ENCODE data around the gene MARCHF10.
A peak's percentile ranks its signal among the peaks of the same experiment; 100 is the strongest.
"Not testable (repeated sequence)": the region's sequence is repeated elsewhere in the genome, so short reads cannot be mapped to it uniquely, and the experiment has no call there.

Gene MARCHF10, protein sequence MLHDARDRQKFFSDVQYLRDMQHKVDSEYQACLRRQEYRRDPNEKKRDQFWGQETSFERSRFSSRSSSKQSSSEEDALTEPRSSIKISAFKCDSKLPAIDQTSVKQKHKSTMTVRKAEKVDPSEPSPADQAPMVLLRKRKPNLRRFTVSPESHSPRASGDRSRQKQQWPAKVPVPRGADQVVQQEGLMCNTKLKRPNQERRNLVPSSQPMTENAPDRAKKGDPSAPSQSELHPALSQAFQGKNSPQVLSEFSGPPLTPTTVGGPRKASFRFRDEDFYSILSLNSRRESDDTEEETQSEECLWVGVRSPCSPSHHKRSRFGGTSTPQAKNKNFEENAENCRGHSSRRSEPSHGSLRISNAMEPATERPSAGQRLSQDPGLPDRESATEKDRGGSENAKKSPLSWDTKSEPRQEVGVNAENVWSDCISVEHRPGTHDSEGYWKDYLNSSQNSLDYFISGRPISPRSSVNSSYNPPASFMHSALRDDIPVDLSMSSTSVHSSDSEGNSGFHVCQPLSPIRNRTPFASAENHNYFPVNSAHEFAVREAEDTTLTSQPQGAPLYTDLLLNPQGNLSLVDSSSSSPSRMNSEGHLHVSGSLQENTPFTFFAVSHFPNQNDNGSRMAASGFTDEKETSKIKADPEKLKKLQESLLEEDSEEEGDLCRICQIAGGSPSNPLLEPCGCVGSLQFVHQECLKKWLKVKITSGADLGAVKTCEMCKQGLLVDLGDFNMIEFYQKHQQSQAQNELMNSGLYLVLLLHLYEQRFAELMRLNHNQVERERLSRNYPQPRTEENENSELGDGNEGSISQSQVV

DNA sequence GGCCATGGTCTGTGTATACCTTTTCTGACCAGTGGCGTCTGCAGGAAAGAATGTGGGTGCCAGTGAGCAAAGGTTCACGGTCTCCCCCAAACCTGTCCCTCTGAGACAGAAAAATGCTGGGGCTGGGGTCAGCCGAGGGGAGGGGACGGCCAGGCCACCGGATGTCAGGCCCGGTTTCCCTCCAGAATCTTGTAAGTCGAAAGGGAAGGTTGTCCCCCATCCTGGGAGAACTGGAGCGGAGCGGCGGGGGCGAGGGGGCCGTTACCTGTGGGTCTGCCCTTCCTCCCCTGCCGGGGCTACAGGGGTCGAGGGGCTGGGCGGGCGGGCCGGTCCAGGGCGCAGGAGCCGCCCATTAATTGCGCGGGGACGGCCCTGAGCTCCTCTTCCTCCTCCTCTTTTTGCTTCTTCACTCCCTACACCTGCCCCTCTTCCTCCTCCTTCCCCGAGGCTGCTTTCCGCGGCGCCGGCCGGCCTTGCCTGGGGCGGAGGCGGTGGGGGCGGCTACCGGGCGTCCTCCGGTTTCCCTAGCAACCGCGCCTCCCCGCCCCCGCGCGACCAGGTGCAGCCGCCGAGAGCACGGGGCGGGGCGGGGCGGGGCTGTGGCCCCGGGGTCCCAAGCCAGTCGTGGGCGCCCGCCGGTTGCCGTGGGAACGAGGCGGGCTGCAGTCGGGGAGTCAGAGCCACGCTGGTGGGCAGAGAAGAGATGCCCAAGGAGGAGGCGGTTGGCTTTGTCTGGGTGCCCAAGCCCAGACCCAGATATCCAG lies at the start of gene MARCHF10:
Gene MARCHF10 (minus strand): TSS at position 503 of the 764 bp plus-strand sequence. CDS start 6,579 bp downstream, outside the sequence.
- peak; percentile 84 for DNase-seq

DNA sequence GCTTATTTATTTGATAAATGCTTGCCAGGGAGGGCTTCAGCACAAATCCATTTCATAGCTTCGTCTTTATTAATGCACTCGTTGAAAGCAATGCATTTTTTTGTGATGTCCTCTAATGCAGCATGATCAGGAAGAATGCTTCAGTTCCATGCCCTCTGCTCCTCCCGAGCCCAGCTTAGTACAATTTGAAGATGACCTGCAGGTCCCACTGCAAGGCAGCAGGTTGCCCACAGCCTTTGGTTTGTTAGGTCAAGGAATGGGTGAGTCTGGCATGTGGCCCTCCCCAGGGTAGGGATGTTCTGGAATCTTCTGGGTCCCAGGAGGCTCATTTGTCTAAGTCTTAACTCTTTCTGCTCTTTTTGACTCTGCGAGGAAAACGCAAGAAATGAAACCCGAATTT lies 49.4 kb upstream of the MARCHF10 start:
- no peak for DNase-seq

DNA sequence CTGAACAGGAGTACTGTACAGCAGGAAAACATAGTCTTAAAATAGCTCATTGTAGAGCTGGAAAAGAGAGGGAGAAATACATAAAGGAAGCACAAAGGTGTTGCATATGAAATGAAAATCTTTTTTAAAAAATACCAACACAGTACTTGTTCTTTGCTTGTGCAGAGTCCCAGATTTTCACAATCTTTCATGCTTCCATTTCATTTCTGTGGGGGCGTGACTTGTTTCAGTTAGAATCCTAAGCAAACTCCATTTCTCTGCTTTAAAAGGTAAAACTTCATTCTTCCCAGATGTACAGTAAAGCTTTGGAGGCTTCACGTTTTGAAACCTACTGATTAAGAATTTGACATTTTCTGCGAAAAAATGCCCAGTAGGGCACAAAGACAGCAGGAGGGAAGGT lies 48.5 kb upstream of the MARCHF10 start:
- DNase-seq, result no peak

DNA sequence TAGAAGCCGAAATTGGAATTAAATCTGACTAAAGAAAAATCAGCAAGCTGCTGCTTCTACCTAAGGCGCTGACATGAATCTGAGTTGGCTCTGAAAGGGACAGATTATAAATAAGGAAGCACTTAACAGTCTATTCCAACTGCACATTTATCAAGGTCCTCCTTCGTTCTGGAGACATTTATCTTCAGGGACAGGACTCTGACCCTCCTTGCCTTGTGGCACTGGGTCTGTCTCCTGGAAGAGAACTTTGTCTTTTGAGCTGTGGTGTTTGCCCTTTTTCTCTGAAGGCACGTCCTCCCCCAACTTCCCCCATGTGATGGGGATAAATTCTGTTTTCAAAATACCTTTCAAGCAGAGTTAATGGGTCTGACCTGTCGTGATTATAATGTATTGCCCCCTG lies 47.0 kb upstream of the MARCHF10 start:
- no peak for DNase-seq

DNA sequence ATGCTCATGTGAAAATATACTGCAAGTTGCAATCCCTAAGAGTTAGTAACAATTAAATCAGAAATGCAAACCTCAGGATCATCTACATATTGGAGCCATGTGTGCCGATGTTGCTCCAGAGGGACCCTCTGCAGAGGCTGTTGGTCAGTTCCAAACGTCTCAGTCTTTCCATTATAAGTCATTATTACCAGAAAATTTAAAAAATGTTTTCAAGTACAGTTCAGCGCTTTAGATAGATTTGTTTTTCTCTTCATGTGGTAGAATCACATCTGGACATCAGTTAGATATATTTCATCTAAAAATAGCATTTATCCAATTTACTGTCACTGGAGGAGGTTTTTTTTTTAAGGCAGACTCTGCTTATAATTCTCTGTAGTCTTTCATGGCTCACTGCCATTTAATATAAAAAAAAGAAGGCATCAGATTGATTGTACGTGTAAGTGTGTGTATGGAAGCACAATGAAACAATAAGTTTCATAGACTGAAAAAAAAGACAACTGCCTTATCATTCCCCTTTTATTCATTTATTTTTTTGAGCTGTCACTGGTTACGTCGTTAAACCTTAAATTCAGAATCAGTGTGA lies 46.1 kb upstream of the MARCHF10 start:
- no peak for DNase-seq

DNA sequence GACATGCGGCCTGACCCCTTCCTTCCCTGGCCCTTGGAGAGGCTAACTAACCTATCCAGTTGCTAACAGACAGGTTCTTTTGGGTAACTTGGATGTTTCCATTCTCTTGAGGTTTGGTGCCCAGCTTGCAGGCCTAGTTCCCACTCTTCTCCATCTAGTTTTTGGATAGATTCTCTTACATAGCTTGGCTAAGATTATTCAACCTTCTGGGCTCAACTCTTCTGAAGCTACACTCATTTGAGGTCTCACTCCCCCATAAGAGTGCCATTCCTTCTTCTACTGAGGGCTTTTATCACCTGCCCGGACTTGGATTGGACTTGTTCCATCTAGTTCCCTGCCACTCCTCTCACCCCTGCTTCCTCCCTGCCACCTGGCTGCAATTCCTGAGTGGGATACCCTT lies 44.1 kb upstream of the MARCHF10 start:
- no peak for DNase-seq

DNA sequence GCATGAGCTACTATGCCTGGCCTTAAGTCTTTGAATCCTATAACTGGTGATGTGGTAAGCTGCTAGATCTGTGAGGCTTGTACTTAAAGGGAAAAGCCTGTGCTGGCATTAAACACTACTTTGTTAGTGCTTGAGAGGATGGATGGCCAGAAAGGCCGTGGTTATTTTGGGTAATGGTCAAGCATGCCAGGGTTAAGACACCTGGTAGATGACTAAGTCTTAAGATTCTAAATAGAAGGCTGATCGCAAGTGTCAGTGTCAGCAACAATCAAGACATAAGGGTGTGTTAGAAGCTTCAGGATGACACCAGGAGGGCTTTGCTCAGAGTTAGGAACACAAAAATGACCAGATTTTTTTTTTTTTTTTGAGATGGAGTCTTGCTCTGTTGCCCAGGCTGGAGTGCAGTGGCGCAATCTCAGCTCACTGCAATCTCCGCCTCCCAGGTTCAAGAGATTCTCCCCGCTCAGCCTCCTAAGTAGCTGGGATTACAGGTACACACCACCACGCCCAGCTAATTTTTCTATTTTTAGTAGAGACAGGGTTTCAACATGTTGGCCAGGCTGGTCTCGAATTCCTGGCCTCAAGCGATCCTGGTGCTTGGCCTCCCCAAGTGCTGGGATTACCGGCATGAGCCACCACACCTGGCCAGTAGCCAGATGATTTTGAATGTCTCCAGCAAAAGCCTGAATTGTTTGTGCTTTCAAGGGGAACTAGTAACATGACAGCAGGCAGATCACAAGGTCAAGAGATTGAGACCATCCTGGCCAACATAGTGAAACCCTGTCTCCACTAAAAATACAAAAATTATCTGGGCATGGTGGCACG lies 41.7 kb upstream of the MARCHF10 start:
- not testable (repeated sequence) for DNase-seq

DNA sequence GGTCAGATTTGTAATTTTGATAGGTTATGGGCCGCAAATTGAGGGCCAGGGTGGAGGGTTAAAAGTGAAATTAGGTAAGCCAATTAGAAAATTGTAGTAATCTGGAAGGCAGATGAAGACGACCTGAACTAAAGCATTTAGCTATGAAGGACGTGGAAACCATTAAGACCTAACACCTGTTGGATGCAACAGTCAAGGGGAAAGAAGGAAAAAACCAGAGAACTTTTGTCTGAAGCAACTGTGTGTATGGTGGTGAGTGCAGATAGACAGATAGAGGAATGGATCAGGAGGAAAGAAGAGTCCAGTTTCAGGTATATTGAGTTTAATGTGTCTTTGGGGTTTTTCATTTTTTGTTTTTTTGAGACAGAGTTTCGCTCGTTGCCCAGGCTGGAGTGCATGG lies 40.2 kb upstream of the MARCHF10 start:
- DNase-seq, result no peak

DNA sequence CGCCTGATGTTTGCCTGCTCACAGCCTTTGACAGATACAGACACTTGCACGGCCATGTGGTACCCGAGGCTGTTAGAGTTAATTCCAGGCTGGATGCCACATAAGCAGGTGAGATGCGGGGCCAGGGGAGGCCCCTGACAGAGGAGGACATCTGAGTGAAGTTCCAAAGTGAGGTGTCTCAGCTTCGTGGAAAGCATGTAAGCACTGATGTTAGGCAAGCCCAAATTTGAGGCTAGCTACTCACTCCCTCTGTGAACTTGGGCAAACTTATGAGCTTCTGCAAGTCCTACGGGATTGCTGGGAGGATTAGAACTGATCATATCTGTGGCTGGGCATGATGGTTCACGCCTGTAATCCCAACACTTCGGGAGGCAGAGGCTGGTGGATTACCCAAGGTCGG lies 39.3 kb upstream of the MARCHF10 start:
- DNase-seq, result no peak

DNA sequence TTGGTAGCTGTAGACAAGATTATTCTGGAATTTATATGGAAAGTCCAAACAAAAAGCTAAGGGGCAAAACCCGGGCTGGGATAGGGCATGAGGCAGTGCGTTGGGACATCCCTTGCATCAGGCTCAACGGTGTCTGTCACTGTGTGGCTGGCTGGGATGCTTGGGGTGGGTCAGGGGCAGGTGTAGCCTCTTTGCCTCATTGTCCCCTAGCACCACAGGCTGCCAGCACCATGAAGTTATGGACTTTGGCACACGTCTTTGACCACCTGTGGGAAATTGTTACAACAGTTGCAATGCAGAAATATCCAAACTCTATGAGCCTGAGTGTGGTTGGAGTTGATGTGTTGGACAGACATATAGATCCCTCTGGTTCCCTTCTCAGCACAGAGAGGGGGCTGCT lies 32.8 kb upstream of the MARCHF10 start:
- DNase-seq, result no peak

DNA sequence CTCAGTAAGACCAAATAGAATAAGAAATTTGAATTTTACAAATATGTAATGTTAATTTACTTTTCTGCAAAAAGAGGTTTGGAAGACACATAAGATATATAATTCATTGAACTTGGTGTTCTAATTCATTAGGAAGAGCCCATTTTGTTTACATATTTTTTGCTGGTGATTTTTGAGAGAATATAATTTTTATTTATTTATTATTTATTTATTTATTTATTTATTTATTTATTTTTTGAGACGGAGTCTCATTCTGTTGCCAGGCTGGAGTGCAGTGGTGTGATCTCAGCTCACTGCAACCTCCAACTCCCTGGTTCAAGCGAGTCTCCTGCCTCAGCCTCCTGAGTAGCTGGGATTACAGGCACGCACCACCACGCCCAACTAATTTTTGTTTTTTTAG lies 25.7 kb upstream of the MARCHF10 start:
- DNase-seq, result not testable (repeated sequence)

DNA sequence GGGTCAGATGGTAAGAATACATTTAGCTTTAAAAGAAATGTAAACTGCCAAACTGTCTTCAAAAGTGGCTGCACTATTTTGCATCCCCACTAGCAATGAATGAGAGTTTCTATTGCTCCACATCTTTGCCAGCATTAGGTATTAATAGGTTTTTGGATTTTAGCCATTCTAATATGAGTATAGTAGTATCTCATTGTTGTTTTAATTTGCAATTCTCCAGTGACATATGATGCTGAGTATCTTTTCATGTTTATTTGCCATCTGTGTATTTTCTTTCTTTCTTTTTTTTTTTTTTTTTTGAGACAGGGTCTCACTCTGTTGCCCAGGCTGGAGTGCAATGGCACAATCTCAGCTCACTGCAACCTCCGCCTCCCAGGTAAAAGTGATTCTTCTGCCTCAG lies 24.3 kb upstream of the MARCHF10 start:
- DNase-seq, result no peak

DNA sequence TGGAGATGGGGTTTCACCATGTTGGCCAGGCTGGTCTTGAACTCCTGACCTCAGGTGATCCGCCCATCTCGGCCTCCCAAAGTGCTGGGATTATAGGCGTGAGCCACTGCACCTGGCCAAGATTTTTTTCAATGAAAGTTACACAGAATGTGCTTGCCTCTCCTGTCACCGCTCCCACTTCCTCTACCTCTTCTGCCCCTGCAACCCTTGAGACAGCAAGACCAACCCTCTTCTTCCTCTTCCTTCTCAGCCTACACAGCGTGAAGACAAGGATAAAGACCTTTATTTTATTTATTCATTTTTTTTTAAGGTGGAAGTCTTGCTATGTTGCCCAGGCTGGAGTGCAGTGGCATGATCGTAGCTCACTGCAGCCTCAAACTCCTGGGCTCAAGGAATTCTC lies 23.0 kb upstream of the MARCHF10 start:
- DNase-seq, result not testable (repeated sequence)

DNA sequence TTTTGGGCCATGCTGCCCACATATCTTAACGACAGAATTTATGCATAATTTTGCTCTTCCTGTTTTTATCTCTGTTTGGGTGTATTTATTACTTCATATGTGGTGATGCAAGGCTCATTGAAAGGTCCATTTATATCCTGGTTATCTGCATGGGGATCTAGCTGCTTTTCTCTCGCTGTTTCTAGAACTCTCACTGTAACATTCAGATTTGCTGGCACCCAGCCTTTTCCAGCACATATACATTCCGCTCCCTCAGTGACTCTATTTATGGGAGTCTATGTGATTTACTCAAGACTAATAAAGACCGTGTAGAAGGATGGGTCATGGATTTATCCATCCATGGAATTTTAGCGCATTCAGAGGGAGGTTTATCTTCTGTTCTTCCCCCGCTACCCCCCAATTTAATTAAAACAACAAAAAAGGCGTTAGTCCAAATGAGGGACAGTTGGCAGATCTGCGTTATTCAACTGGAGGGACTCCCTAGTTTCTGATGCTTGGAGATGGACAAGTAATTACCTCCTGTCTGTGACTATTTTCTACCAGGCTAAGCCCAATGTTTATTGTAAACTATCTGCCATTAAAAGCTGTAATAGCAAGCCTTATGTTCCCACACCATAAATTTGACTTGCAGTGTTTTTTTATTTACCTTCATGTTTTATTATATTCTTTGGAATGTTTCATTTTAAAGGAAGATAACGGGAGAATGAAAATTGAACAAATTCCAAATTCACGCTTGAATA lies 19.8 kb upstream of the MARCHF10 start:
- no peak for DNase-seq

DNA sequence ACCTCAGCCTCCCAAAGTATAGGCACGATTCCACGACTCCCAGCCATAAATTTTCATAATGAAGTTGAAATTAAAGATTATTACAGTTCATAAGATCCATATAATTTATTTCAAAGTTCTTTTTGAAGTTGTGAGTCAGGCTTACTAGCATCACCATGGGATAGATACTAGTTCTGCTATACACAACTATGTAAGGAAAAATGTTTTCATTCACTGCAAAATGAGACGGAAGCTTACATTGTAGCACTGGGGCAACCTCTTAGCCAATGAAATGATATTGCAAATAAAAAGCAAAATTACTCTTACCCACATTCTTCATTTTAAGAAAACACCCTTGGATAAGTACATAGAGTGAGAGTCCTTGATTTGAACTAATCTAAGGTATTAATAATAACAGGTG lies 18.8 kb upstream of the MARCHF10 start:
- DNase-seq, result no peak

DNA sequence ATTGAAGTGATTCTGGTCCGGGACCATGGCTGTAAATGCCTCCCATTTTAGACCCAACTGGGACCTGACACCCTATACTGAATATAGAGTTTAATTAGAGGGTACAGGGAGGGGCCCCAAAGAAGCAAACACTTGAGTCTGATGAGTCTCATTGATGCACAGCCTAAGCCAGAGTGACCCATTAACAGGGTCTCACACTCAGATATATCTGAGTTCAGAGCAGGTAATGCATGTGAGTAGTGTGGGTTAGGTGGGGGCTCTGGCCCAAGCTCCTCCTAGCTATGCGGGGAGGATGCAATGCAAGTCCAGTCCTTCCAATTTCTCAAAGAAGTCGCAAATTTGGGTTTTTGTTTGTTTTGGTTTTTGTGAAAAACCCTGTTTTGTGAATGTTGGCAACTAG lies 17.1 kb upstream of the MARCHF10 start:
- no peak for DNase-seq

DNA sequence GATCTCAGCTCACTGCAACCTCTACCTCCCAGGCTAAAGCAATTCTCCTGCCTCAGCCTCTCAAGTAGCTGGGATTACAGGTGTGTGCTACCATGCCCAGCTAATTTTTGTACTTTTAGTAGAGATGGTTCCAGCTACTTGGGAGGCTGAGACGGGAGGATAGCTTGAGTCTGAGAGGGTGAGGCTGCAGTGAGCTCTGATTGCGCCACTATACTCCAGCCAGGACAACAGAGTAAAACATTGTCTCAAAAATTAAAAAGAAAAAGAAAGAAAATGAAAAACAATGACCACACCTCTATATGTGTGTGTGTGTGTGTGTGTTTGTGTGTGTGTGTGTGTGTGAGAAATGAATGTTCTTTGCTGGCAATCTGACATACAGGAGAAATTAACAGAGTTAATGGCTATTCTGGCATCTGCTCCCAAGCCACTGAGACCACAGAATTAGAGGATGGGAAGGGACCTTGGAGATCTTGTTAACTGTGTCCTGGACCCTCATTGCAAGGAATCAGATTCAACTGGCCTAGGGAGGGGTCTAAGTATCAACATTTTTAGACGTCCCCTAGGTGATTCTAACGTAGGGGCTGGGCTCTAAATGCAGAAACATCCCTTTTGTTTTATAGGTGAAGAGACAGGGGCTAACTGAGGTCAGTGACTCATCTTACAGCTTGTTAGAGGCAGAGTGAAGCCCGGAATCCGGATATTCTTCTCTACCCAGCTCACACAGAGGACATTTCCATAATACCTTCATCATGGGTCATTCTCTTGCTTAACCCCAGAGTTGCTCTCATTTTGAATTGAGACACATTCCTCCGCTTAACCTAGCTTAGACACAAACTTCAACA lies 16.4 kb upstream of the MARCHF10 start:
- no peak for DNase-seq

DNA sequence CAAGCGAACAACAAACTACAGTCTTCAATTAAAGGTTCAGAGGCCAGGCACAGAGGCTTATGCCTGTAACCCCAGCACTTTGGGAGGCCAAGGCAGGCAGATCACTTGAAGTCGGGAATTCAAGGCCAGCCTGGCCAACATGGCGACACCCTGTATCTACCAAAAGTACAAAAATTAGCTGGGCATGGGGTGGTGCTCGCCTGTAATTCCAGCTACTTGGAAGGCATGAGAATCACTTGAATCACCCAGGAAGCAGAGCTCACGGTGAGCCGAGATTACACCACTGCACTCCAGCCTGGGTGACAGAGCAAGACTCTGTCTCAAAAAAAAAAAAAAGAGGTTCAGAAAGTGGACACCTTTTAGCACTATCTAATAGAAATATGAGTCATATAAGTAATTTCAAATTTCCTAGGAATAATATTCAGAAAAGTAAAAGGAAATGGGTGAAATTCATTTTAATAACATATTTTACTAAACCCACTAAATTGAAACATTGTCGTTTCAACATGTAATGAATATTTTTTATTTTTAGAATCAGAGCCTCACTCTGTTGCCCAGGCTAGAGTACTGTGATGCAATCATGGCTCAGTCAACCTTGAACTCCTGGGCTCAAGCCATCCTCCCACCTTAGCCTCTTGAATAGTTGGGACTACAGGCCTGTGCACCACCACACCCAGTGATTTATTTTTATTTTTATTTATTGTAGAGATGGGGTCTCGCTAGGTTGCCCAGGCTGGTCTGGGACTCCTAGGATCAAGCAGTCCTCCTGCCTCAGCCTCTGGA lies 15.2 kb upstream of the MARCHF10 start:
- no peak for DNase-seq

DNA sequence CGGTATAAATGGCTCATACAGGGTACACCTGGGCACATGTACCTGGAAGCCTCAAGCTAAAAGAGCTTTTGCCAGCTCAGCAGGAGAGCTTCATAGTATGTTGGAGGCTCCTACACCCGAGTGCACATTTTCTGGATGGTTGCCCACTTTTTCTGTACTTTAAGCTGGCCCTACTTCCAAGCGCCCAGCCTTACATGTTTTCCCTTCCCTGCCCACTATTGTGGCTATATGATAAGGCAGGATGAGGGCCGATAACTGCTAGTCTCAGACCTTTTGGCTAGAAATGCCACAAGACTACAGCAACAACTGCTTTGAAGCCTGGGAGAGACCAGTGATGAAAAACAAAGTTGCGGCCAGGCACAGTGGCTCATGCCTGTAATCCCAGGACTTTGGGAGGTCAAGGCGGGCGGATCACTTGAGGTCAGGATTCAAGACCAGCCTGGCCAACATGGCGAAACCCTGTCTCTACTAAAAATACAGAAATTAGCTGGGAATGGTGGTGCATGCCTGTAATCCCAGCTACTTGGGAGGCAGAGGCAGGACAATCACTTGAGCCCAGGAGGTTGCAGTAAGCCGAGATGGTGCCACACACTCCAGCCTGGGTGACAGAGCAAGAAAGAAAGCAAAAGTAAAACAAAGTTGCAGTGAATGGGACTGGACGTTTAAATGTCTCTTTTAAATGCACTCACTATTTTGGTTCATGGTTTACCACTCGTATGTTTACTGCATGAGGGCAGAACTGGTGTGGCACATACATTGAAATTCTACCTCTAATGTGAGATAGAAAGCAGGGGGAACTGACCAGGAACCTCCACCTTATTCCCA lies 14.2 kb upstream of the MARCHF10 start:
- no peak for DNase-seq

All from NCI-H146 (cell line).